ENCODE data around the gene BRPF1. TPM values are rescaled to one million over a fixed set of nuclear protein-coding genes. Genes with fewer than 3 reads are reported as not detected.

BRPF1 gene
- total RNA-seq, 1 donor from 2014 or later, result 23.7 TPM

- Histone ChIP-seq H3K9me3 (no peaks in the 10 kb centered on the region), H3K27me3 (no peaks in the 10 kb centered on the region), H3K36me3 (peaks cover 100% of the 10 kb centered on the region), H3K27ac (no peak overlapping the region), H3K4me3 (no peak overlapping the region), H3K4me1 (no peaks in the 10 kb centered on the region)
- intact Hi-C loops (cut with DNase I), result no loop called here
- DNase-seq (no peak), ATAC-seq (no peak)
- TF ChIP-seq CTCF (IDR thresholded peaks at IDR 0.05), result no peak
Observed at GRCh38 chr3:9686703-9687102, 44.8 kb upstream of the BRPF1 start.

GRCh38 chr3:9687514-9687913 is 44.0 kb upstream of the BRPF1 start:
- ATAC-seq (no peak), DNase-seq (no peak)
- Histone ChIP-seq H3K27me3 (no peaks in the 10 kb centered on the region), H3K9me3 (no peaks in the 10 kb centered on the region), H3K4me1 (no peaks in the 10 kb centered on the region), H3K27ac (no peak overlapping the region), H3K36me3 (peaks cover 100% of the 10 kb centered on the region), H3K4me3 (no peak overlapping the region)
- intact Hi-C loops (cut with DNase I), result no loop called here
- no peak for TF ChIP-seq CTCF (IDR thresholded peaks at IDR 0.05)

- Histone ChIP-seq H3K4me1 (no peaks in the 10 kb centered on the region), H3K36me3 (peaks cover 100% of the 10 kb centered on the region), H3K27ac (no peak overlapping the region), H3K9me3 (no peaks in the 10 kb centered on the region), H3K4me3 (no peak overlapping the region), H3K27me3 (no peaks in the 10 kb centered on the region)
- no peak for DNase-seq
- intact Hi-C loops (cut with DNase I), result no loop called here
- ATAC-seq, result no peak
- TF ChIP-seq CTCF (IDR thresholded peaks at IDR 0.05), result no peak
Observed at GRCh38 chr3:9688961-9689360, 42.6 kb upstream of the BRPF1 start.

GRCh38 chr3:9689757-9690156 is 41.8 kb upstream of the BRPF1 start:
- intact Hi-C loops (cut with DNase I), result no loop called here
- Histone ChIP-seq H3K4me1 (no peaks in the 10 kb centered on the region), H3K9me3 (no peaks in the 10 kb centered on the region), H3K4me3 (no peak overlapping the region), H3K27ac (no peak overlapping the region), H3K27me3 (no peaks in the 10 kb centered on the region), H3K36me3 (peaks cover 100% of the 10 kb centered on the region)
- TF ChIP-seq CTCF (IDR thresholded peaks at IDR 0.05), result no peak
- ATAC-seq, result no peak
- no peak for DNase-seq

- Histone ChIP-seq H3K27me3 (no peaks in the 10 kb centered on the region), H3K9me3 (no peaks in the 10 kb centered on the region), H3K27ac (no peak overlapping the region), H3K4me1 (no peaks in the 10 kb centered on the region), H3K4me3 (no peak overlapping the region), H3K36me3 (peaks cover 100% of the 10 kb centered on the region)
- intact Hi-C loops (cut with DNase I), result no loop called here
- DNase-seq (no peak), ATAC-seq (no peak)
- TF ChIP-seq CTCF (IDR thresholded peaks at IDR 0.05), result no peak
Observed at GRCh38 chr3:9690451-9691450, 40.8 kb upstream of the BRPF1 start.

Measured in upper lobe of right lung (tissue), 1 donor.